Subcutaneous adipose tissue (tissue), 4 donors: ENCODE results near the gene CD200R1L. TPM values are rescaled to one million over a fixed set of nuclear protein-coding genes. Genes with fewer than 3 reads are reported as not detected.

Experiments used
- total RNA-seq, 4 donors: library from RNA; depleted of rRNA; stranded (reverse); fragments of >200 nt; gene quantifications; one replicate each; pipeline ENCODE4 v1.1.0, GENCODE V29; 2016
- TF ChIP-seq, protein P1 (sequence below): fragments of 450-650 bp; IDR thresholded peaks from one replicate; pipeline ENCODE4 v1.5.1; 2016; ENCODE audit warnings: low read depth, mild to moderate bottlenecking, control low read depth, antibody characterized with exemption, moderate library complexity

The CD200R1L gene
- total RNA-seq, 4 donors from 2014 or later = not detected

DNA sequence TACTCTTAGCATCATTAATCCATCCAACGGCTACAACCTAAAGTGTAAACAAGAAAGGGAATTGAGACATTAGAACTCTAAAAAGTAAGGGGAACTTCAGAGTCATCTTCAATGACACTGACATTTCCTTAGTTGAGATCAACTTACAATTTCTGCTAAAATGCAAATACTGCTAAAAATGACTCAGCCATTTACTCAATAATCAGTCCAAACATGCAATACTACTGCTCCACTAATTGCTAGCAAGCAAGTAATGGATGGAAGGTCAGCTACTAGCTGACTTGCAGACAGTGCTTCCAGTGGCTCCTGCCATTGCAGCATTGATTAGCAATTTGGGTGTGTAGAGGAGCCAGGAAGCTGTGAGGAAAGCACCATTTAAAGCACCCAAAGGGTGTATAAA, 28.4 kb downstream of the CD200R1L start:
- TF ChIP-seq, protein P1, sequence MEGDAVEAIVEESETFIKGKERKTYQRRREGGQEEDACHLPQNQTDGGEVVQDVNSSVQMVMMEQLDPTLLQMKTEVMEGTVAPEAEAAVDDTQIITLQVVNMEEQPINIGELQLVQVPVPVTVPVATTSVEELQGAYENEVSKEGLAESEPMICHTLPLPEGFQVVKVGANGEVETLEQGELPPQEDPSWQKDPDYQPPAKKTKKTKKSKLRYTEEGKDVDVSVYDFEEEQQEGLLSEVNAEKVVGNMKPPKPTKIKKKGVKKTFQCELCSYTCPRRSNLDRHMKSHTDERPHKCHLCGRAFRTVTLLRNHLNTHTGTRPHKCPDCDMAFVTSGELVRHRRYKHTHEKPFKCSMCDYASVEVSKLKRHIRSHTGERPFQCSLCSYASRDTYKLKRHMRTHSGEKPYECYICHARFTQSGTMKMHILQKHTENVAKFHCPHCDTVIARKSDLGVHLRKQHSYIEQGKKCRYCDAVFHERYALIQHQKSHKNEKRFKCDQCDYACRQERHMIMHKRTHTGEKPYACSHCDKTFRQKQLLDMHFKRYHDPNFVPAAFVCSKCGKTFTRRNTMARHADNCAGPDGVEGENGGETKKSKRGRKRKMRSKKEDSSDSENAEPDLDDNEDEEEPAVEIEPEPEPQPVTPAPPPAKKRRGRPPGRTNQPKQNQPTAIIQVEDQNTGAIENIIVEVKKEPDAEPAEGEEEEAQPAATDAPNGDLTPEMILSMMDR = no peak

DNA sequence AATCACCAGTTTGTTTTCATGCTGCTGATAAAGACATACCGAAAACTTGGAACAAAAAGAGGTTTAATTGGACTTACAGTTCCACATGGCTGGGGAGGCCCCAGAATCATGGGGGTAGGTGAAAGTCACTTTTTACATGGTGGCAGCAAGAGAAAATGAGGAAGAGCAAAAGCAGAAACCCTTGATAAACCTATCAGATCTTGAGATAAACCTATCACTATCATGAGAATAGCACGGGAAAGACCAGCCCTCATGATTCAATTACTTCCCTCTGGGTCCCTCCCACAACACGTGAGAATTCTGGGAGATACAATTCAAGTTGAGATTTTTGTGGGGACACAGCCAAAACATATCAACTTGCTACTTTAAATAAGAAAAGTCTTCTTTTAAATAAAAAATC, 28.9 kb downstream of the CD200R1L start:
- TF ChIP-seq, protein P1 = no peak

DNA sequence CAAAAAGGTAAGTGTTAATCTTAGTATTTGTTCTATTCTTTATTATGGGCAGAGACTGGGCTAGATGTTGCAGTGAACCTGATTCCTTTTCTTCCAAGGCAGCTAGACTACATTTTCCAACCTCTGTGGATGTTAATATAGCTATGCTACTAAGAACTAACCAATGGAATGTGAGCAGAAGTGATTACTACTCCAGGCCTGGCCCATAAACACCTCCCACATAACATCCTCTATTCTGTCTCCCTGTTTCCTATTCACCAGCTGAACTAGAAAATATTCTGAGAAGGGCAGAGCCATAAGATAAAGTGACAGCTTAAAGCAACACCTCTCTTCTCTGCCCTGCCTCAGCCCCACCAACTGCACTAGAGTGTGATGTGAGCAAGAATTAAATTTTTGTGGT, 29.4 kb downstream of the CD200R1L start:
- TF ChIP-seq, protein P1 = no peak

DNA sequence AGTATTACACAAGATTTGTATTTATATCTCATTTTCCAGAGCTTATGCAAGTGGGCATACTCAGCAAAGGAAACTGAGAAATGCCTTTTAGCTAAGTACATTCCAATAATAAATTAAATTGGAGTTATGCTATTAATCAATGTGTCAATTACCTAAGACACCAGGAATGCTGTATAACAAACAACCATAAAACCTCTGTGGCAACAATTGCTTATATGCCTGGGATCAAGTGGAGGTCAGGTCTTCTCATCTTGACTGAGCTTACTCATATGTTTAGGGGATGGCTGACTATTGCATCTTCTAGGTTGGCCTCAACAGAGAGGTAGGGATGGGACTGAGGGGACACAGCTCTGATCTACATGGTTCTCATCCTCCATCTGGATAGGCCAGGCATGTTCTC, 30.7 kb downstream of the CD200R1L start:
- TF ChIP-seq, protein P1 = no peak

DNA sequence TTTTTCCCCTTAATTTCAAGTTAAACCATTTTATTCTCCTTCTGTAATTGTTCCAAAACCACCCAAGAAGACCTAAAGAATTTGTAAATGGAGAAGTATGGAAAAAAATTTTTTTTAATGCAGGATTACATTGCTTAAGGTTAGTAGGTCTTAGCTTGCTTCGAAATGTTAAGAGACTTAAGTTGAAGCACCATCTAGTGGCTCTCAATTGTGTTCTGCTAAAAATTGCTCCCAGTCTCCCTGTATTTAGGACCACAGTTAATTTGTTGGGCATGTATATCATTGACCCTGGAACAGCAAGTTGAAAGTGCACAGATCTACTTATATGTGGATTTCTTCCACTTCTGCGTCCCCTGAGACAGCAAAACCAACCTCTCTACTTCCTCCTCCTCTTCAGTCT, 32.4 kb downstream of the CD200R1L start:
- TF ChIP-seq, protein P1 = no peak

DNA sequence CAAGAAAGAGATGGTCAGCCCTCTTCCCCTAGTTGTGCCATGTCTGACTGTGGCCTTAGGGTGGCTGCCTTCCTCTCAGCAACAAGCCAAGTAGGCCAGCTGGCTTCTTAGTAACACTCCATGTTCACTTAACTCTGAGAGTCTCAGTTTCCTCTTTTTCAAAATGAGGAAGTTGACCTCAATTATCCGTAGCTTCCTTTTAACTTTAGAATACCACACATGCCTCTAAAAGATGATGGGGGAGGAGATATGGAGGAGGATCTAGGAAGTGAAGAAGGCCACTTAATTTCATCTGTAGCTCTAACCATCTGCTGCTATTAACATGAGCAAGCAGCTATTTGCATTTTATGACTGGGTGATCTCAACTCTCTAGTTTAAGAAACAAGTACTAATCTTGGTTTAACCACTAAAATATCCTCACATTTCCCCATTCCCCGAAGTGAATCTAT, 32.9 kb downstream of the CD200R1L start:
- TF ChIP-seq, protein P1 = no peak

DNA sequence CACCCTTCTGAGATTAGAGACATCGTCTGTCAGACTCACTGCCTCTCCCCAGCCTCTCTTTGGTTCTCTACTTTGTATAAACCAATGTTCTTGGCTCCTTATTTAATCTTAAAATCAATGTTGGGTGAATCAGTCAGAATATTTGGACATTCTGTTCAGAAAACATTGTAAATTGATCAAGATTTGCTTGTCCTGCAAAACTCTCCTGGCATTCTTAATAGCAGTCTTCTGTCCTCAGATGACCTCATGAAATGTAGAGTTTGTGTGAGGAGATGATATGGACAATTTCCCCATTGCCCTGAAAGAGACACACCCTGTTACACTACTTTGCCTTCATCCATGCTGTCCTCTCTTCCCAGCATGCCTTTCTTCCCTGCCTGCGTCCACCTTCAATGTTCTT, 33.6 kb downstream of the CD200R1L start:
- TF ChIP-seq, protein P1 = no peak
